NCI-H1092 treated with DMSO at 0.1 percent for 48 hours (cell line): ENCODE results near the gene PSTPIP1.

ENCODE experiments used
- DNase-seq: peaks from one replicate; lab custom pipeline; 2025; lab: John Stamatoyannopoulos, UW

PSTPIP1 gene

DNA sequence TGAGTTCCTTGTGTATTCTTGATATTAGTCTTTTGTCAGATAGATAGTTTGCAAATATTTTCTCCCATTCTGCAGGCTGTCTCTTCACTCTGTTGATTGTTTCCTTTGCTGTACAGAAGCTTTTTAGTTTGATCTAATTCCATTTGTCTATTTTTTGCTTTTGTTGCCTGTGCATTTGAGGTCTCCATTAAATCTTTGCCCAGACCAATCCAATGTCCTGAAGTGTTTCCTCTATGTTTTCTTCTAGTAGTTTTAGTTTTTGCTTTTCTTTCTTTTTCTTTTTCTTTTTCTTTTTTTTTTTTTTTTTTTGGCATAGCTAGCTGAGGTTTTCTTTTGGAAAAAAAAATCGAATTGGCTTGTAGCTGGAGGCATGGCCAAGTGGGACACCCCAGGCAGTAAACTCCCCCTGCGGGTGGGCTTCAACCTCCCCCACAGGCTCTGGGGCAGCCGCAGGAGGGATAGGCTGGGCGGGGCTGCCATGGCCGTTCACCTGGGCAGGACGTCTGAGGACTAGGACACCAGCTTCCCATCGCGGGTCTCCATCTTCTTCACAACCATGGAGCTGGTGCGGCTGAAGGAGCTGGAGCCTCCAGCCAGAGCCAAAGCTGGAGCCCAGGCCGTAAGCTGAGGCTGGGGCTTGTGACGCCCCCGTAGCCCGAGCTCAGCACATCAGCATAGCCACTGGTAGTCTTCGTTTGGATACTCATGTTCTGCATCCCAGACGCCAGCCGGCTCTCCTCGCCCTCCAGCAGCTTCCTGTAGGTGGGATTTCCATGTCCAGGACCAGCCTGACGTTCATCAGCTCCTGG is 16.2 kb upstream of the PSTPIP1 start:
- no peak for DNase-seq

DNA sequence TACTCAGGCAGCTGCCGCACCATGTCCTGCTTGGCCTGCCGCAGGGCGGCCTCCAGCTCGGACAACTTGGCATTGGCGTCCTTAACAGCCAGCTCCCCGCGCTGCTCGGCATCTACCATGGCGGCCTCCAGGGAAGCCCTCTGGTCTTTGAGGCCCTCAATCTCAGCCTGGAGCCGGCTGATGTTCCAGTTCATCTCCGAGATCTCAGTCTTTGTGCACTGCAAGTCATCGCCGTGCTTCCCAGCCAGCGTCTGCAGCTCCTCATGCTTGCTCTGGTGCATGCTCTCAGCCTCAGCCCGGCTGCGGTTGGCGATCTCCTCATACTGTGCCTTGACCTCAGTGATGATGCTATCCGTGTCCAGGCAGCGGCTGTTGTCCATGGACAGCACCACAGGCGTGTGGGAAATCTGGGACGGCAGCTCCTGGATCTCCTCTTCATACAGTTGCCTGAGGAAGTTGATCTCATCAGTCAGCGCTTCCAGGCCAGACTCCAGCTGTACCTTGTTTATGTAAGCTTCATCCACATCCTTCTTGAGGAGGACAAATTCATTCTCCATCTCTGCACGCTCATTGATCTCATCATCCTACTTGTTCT is 15.5 kb upstream of the PSTPIP1 start:
- DNase-seq: no peak

DNA sequence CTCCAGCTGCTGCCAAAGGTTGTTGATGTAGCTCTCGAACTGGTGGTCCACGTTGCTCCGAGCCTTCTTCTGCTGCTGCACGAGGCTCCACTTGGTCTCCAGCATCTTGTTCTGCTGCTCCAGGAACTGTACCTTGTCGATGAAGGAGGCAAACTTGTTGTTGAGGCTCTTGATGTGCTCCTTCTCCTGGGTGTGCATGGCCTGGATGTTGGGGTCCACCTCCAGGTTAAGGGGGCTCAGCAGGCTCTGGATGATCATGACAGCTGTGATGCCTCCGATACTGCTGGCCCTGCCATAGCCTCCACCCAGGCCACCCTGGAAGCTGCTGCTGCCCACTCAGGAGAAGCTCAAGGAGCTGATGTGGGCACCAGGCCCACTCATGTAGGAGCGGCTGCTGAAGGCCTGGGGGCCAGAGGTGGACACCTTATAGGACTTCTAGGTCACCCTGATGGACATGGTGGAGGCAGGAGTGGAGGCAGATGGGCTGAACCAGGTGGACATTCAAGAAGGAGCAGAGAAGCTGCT is 14.9 kb upstream of the PSTPIP1 start:
- DNase-seq: no peak

DNA sequence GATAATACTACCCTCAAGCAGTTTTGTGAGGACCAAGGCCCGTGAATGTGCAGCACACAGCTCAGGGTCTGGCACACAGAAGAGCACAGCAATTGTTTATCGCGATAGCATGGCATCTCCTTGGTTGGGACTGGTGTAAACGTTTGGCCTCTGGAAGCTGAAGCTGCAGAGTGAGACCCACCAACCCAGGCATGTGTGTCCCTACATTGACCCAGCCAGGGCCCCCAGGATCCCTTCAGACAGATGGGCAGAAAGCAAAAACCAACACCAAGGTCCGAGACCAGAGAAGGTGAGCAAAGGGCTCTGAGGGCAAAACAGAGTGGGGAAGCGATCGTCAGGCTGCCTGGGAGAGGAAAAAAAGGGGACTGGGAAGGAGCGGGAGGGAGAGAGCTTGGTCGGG is 12.6 kb upstream of the PSTPIP1 start:
- no peak for DNase-seq

DNA sequence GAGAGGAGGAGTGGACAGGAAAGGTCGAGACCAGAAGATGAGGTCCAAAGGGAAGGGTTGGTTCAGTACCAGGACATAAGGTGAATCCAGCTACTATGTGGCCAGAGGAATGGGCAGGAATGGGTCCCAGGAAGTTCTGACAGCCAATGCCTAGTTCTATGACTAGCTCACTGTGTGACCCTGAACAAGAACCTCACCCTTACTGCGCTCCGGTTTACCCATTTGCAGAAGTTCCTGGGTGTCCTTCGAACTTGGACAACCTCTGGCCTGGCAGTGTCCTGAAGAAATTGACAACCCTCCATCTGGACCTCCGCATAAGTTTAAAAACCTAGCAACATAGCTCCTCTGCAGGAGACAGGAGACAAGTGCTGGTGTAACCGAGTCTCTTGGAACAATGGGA is 12.2 kb upstream of the PSTPIP1 start:
- DNase-seq: no peak

DNA sequence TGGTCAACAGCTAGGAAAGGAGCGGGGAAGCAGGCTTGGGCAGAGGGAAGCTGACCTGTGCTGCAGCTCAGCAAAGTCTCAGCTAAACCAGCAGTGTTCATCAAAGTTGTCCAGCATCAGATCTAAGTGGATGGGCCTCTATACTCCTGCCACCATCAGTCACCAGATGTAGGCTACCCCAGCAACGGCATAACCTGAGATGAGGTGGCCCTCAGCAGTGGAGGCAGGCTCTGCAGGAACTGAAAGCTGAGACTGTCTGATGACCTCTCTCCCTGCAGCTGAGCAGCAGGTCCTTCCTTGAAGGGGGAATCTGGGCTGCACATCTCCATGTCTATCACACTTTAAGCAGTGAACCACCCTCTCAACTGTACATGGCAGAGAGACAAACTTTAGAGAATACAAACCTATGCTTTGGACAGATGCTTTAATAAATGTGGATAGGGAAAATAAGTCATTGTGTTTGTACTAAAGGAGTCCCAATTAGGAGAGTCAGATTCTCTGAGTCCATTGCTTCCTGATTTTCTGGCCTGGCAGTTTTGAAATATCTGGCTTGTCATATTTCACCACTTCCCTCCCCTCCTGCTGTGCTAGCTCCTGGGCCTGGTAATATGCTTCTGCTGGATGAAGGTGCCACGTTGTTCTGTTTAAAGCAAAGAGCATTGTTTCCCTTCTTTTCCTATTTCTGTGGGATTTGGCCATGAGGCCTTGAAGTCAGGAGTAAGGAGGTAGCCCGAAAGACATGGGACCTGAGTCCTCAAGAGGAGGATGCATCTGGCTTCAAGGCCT is 11.1 kb upstream of the PSTPIP1 start:
- no peak for DNase-seq

DNA sequence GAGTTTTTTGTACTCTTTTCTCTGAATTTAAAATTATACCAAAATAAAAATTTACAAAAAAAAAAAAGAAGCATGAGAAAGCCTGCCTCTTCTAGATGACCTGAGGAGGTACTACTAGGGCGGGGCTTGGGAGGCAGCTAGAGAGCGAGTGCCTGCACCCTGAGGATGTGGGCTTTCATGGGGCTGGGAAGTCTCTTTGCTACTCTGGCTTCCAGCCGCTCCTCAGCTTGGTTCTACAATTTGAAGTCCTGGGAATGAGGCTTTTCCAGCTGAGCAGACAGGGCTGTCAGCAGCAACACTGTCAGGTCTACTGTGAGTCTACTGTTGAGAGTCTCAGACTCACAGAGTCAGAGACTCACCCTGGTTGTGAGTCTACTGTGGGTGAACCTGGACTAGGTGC is 8.2 kb upstream of the PSTPIP1 start:
- no peak for DNase-seq

DNA sequence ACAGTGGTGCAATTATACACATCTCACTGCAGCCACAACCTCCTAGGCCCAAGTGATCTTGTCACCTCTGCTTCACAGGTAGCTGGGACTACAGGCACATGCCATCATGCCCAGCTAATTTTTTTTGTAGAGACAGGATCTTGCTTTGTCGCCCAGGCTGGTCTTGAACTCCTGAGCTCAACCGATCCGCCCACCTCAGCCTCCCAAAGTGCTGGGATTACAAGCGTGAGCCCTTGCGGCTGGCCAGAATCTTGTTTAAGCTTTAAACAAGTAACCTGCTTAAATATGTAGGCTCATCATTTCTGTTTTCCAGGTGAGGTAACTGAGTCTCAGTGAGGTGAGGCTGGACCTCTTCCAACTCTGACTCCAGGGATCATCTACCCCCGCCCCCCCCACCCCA is 7.7 kb upstream of the PSTPIP1 start:
- no peak for DNase-seq

DNA sequence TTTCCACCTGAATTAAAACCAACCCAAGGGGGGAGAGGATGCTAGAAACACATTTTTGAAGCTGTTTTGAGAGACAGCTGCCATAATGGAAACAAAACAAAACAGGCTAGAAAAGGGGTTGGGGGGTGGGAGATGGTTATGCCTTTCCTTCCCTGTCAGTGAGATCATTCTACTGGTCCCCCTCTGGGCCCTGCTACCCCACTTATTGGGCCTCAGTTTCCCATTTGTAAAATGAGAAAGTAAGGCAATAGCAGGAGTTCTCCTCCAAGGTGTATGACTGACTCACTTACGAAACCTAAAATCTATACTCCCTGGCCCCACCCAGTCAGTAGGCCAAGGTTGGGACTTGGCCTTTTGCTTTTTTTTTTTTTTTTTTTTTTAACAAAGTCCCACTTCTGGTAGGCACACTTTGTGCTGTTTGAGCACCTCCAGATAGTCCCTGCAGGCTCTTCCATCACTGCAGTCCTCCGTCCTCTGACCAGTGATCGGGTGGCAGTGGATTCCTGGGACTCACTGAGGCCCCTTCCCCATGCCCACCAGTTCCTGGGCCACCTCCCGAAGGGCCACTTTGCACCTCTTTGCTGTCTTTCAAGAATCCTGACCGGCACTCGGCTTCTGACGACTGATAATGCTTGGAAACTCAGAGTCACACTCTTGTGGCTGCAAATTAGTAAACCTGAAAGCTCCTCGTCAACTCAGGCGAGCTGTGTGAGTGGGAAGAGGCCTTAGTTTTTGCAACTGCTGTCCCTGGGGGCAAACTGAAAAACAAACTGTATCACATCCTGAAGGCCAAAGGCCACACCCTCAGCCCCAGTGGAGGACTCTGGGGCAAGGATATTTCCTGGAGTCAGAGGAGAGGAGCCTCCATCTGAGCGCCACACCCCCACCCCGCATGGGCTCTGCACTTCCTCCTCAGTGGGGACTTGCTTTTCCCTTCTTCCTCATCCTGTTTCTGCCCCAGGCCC is 6.7 kb upstream of the PSTPIP1 start:
- no peak for DNase-seq

DNA sequence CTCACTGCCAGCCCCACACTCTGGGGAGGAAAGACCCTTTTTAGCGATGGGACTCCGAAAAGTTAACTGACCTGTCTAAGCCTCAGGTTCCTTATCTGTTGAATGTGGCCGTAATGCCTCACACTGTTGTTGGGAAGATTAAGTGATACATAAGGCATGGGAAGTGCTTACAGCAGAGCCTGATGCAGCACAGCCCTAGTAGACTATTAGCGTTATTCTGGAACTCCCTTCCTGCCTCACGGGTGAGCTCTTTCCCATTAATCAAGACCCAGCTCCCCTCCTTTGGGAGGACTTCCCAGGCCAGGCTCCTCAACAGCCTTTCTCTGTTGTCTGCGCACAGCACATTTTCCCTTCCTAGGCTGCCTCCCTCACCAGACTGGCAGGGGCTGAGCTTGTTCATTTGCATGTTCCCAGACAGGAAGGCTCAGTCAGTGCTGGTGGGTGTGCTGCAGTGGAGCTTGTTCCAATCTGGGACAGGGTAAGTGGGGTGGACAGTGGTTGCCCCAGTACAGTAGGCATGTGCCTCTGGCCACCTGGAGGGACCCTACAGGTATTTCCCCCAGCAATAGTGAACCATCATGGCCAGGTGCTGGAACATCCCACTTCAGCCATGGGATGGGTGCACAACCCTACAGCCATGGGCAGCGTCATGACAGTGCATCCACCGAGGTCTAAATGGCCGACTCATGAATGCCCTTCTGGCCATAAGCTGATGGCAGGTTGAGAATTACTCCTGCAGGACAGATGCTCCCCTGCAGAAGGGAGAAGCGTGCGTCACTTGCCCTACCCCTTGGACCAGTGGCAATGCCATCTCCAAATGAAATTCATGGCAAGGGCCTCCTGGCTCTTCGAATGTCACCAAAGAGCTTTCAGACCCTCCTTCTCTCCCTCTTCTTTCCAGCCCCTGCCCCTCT is 5.8 kb upstream of the PSTPIP1 start:
- DNase-seq: no peak

DNA sequence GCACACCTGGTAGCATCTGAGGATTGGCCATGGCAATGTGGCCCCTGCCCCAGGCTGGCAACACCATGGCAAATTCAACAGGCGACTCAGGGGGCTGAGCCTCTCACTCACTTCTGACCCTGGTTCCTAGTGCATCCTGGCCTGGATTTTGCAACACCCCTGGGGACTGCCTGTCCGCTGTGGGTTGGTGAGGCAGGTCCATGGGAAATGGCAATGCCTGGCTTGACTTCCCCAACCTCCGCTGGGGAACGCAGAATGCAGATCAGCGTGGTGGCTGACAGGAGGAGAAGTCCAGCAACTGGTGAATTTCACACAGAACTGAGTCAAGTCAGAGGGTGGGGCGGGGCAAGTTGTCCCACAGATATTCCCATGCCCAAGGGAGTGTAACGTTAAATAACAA is 3.9 kb upstream of the PSTPIP1 start:
- no peak for DNase-seq

DNA sequence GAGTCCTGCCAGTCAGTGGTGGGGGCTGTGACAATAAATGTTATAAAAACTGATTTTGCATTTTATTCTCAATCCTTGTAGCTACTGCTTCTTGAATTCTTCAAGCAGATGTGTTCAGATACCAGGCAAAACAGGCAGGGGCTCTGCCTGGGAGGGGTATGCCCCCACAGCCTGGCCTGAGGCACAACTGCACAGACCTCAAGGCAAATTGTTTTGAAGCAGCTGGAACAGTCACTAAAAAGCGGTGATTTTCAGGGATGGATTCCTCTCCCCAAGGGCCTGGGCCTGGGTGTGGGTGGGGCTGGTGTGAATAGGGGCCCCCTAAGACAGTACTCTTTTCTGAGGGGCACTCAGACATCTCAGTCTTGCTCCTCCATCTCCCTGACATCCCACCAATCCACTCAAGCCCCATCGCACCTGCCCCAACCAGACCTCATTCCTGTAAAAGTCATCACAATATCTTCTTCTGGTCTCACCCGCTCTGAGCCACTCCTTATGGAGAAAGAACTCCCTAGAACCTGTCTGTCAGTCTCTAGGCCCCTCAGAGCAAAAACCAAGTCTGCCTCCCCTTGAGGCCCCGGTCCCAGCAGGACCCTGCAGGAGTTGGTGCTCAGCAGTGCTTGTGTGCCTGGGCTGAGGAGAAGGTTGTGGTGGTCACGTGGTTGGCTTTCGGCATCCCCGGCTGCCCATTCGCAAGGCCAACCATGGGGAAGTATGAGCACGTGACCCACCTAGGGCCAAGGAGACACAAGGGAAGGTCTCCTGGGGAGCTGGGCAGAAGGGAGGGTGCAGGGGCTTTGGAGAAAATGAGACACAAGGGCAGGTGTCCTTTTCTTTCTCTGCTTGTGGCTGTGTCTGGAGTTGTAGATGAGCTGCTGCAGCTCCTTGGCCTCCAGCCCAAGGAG is 2.9 kb upstream of the PSTPIP1 start:
- no peak for DNase-seq

DNA sequence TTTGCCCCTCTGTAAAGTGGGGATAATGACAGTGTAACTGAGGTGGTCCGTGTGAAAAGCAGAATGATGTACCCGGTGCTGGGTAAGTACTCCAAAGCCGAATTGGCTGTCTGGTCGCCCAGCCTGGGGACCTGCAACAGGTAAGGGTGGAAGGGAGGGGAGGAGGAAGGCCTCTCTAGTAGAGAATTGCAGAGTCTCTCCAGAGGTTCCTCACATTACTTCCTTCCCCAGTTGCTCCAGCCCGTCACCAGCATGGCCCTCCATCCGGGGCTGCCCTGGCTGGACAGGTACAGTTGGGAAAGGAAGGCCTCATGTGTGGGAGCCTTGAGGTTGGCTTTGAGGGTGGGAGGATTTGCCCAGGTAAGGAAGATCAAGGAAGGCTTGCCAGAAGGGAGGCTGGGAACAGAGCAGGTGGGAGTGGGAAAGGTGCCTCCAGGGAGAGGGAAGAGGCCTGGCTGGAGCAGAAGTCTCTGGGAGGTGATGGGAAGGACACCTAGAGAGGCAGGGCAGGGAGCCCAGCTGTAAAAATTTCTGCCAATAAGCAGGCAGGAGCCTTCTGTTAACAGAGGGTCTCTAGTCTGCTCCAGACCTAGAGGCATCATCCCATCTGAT is 1.7 kb upstream of the PSTPIP1 start:
- no peak for DNase-seq

DNA sequence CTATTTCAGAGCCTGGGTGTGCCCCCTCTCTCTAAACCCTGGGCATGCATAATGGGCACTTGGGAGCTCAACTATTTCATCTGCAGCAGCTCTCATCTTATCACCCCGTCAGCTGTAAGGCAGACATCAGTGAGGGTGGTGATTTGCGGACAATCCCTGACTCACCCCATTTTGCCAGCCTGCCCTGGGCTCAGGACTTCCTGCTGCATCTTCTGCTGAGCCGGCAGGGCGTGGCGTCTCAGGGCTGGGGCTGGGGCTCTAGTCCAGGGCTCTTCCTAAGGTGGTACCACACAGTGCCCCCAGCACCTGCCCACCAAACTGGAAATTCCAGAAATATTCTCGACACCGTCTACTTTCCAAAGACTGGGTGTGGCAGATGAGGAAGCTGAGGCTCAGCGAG is 925 bp upstream of the PSTPIP1 start:
- no peak for DNase-seq

DNA sequence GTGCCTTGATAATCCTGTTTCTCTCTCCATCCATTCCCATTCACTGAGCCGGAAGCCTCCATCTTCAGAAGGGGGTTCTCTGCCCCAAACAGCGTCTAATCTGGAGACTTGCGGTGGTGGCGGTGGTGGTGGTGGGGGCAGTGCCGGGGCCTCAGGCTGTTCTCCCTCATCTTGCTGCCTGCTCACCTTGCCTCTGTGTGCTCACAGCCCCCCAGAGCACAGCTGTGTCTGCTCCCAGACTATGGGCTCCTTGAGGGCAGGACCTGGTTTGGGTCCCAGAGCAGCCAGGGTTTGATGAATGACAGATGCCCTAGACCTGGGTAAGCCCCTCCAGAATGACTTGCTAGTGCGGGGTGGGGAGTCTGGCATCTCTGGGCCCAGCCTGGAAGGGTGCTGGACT is 430 bp upstream of the PSTPIP1 start:
- DNase-seq: no peak

DNA sequence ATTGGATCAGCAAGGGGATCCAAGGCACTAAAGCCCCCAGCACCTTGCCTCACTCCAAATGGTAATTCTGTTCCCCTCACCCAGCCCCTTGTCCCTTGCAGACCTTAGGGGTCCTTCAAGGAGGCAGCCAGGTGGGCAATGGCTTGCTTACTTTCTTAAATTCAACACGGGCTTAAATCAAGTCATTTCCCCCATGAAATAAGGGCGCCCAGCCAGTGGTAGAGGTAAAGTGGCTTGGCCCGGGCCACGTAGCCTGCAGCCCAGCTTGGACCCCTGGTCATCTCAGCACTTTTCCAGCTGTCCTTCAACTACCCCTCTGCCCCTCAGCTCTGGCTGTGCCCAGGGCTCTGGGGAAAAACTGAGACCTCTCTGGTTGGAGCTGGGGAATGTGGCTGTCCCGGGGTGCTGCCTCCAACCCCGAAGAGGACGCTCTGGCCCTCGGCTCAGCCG is 1.2 kb downstream of the PSTPIP1 start:
- no peak for DNase-seq

DNA sequence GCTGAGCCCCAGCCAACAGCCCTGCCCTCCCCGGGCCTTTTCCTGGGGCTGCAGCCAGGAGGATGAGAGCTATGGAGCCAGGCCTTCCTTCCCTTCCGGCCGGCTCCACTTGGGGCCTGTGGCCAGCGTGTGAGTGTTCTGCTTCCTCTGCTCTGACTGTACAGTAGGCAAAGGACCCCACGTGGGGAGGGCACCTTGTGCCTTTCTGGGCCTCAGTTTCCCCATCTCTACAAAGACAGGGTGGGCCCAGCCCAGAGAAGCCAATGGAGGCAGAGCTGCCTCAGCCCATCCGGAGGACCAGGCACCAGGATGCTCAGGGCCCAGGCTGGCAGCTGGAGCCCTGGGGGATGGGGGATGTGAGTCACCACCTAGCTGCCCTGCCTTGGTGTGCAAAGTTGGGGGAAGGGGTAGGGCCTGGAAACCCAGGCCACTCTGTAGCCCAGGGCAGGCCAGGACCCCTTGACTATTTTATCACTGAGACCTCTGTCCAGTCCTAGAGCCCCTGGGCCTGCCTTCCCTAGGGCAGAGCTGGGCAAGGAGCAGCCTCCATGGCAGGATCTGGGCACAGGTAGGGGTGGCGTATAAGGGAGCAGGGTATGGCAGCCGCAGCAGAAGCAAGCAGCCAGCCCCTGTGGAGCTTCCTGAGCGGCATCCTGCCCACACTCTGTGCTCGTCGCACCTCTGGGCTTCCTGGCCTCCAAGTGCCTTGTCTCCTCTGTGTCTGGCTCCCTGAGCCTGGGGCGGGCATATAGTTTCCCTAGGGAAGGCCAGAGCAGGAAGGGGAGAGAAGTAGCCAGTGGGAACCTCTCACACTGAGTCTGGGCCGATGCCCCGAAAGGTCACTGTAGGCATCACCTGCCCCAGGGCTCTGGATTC is 1.8 kb downstream of the PSTPIP1 start:
- DNase-seq: no peak

DNA sequence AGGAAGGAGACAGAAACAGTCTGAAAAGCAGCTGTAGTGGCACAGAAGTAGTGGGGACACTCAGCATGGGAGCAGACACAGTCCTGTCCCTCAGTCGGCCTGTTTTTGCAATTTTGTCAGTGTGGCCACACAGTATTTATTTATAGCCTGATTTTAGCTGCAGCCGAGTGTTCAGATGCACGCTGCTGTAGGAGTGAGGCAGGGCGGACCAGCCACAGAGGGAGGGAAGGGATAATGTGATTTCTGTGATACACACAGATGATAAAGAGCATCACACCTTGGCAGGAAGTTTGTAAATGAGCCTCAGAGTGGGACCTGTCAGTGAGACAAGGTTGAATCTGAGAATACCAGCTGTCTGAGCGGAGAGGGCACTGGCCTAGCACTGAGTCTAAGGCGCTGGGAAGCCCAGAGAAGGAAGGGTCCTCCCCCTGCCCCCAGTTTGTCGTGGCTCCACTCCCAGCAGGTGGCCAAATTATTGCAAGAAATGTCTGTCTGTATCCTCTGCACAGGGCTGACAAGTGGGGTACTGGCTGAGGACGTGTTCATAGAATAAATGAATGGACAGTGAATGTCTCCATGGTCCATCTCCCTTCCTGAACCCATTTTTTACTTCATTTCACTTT is 3.8 kb downstream of the PSTPIP1 start:
- DNase-seq: no peak
